Measurements from ENCODE around the gene SMARCD1. TPM values are rescaled to one million over a fixed set of nuclear protein-coding genes. Genes with fewer than 3 reads are reported as not detected.

The SMARCD1 gene
- polyA plus RNA-seq, 4 donors, result 102 to 183 (median 175) TPM

GRCh38 chr12:50056639-50056976 is 28.5 kb upstream of the SMARCD1 start:
- no peak for DNase-seq (ENCODE audit: low read depth in 4 of 4, low spot score in 3 of 4)

- DNase-seq (ENCODE audit: low read depth in 4 of 4, low spot score in 3 of 4), result peak in 1 of 4 donors; percentile 36
Measured at GRCh38 chr12:50057000-50057841, 27.9 kb upstream of the SMARCD1 start, which contains the start of gene ASIC1. Gene ASIC1 (plus strand): TSS chr12:50057596. CDS start chr12:50058767, 1,171 bp downstream.

GRCh38 chr12:50057896-50058670 is 27.1 kb upstream of the SMARCD1 start:
- no peak for DNase-seq (ENCODE audit: low read depth in 4 of 4, low spot score in 3 of 4)

- DNase-seq (ENCODE audit: low read depth in 4 of 4, low spot score in 3 of 4), result no peak
Measured at GRCh38 chr12:50058743-50059312, 26.3 kb upstream of the SMARCD1 start.

GRCh38 chr12:50059440-50060119 is 25.6 kb upstream of the SMARCD1 start:
- DNase-seq (ENCODE audit: low read depth in 4 of 4, low spot score in 3 of 4), result no peak

- no peak for DNase-seq (ENCODE audit: low read depth in 4 of 4, low spot score in 3 of 4)
Measured at GRCh38 chr12:50060120-50060468, 25.0 kb upstream of the SMARCD1 start.

GRCh38 chr12:50061171-50061570 is 24.0 kb upstream of the SMARCD1 start:
- no peak for DNase-seq (ENCODE audit: low read depth in 4 of 4, low spot score in 3 of 4)

GRCh38 chr12:50061946-50062686 is 23.0 kb upstream of the SMARCD1 start:
- DNase-seq (ENCODE audit: low read depth in 4 of 4, low spot score in 3 of 4), result no peak

GRCh38 chr12:50062728-50063460 is 22.2 kb upstream of the SMARCD1 start:
- DNase-seq (ENCODE audit: low read depth in 4 of 4, low spot score in 3 of 4), result no peak

- no peak for DNase-seq (ENCODE audit: low read depth in 4 of 4, low spot score in 3 of 4)
Measured at GRCh38 chr12:50065726-50066310, 19.3 kb upstream of the SMARCD1 start.

- no peak for DNase-seq (ENCODE audit: low read depth in 4 of 4, low spot score in 3 of 4)
Measured at GRCh38 chr12:50066402-50066801, 18.7 kb upstream of the SMARCD1 start.

- DNase-seq (ENCODE audit: low read depth in 4 of 4, low spot score in 3 of 4), result no peak
Measured at GRCh38 chr12:50069069-50069468, 16.1 kb upstream of the SMARCD1 start.

- no peak for DNase-seq (ENCODE audit: low read depth in 4 of 4, low spot score in 3 of 4)
Measured at GRCh38 chr12:50069539-50069938, 15.6 kb upstream of the SMARCD1 start.

- DNase-seq (ENCODE audit: low read depth in 4 of 4, low spot score in 3 of 4), result no peak
Measured at GRCh38 chr12:50070314-50071060, 14.7 kb upstream of the SMARCD1 start.

- DNase-seq (ENCODE audit: low read depth in 4 of 4, low spot score in 3 of 4), result no peak
Measured at GRCh38 chr12:50072198-50072907, 12.8 kb upstream of the SMARCD1 start.

GRCh38 chr12:50073206-50073605 is 11.9 kb upstream of the SMARCD1 start:
- no peak for DNase-seq (ENCODE audit: low read depth in 4 of 4, low spot score in 3 of 4)

- no peak for DNase-seq (ENCODE audit: low read depth in 4 of 4, low spot score in 3 of 4)
Measured at GRCh38 chr12:50073712-50074111, 11.4 kb upstream of the SMARCD1 start.

All from left renal pelvis (tissue), 4 donors.